Transverse colon (tissue), 4 donors: ENCODE measurements around the gene APMAP. TPM values are rescaled to one million over a fixed set of nuclear protein-coding genes. Genes with fewer than 3 reads are reported as not detected.
A peak's percentile ranks its signal among the peaks of the same experiment; 100 is the strongest.

ENCODE experiments used
- DNase-seq: peaks from one replicate; pipeline ENCODE4 v3.0.0-alpha.2; 2019
- H3K27ac ChIP-seq, 4 donors: fragments of 200-600 bp; sonication (generic); 2 replicates each; pipeline ENCODE4 v1.5.1; 2016 to 2018; ENCODE audit warnings: inconsistent platforms in 4 of 4
- H3K27me3 ChIP-seq: fragments of 200-600 bp; sonication (generic); 2 replicates; pipeline ENCODE4 v1.5.1; 2017; ENCODE audit warnings: inconsistent platforms
- H3K36me3 ChIP-seq, 4 donors: fragments of 200-600 bp; sonication (generic); 2 replicates each; pipeline ENCODE4 v1.5.1; 2017 to 2019; ENCODE audit warnings: inconsistent platforms in 4 of 4
- H3K4me1 ChIP-seq, 4 donors: fragments of 200-600 bp; sonication (generic); 2 replicates each; pipeline ENCODE4 v1.5.1; 2017 to 2020; ENCODE audit warnings: inconsistent platforms in 4 of 4
- H3K4me3 ChIP-seq, 4 donors: fragments of 200-600 bp; sonication (generic); 1 replicate in 1 of 4; 2 replicates in 3 of 4; pipeline versions ENCODE4 v1.5.1 to v1.6.1; 2017 to 2019; ENCODE audit warnings: inconsistent platforms in 4 of 4
- H3K9me3 ChIP-seq, 2 donors: fragments of 200-600 bp; sonication (generic); 2 replicates each; pipeline ENCODE4 v1.5.1; 2017 to 2019; ENCODE audit warnings: inconsistent platforms in 2 of 2
- EP300 ChIP-seq: sonication (generic); formaldehyde crosslinking; IDR thresholded peaks from one replicate; pipeline ENCODE4 v1.6.1; 2017; ENCODE audit warnings: antibody characterized with exemption, low read depth
- POLR2A ChIP-seq: fragments of 450-650 bp; IDR thresholded peaks from one replicate; pipeline ENCODE4 v1.6.1; 2016; ENCODE audit warnings: antibody characterized with exemption, mild to moderate bottlenecking, moderate library complexity
- POLR2AphosphoS5 ChIP-seq, 3 donors: sonication (generic); formaldehyde crosslinking; IDR thresholded peaks; one replicate each; pipeline ENCODE4 v1.6.1; 2016; ENCODE audit warnings: antibody characterized with exemption in 3 of 3
- WGBS, 2 donors: methylation state at CpG; one replicate each; pipeline ENCODE4 v1.1.5; 2018; ENCODE audit warnings: low coverage in 1 of 2; 5-methylcytosine and 5-hydroxymethylcytosine counted together
- in situ Hi-C, 4 donors: fragments of 200-750 bp; cut with MboI; loops; one replicate each; pipeline versions ENCODE4 v1.15.0 to v1.15.1; 2017; ENCODE audit warnings: low sequenced_read_pairs in 3 of 4, low pct_ligation_motif_present in 1 of 4, low pct_unique_long_range_greater_than_20kb in 1 of 4
- intact Hi-C: fragments of 100-400 bp; cut with DNase I; formaldehyde crosslinking; loops from one replicate; pipeline ENCODE4 v1.15.1; 2023; ENCODE audit warnings: low total_unique reads
- total RNA-seq, 4 donors: library from RNA; depleted of rRNA; stranded (reverse); fragments of >200 nt; gene quantifications; one replicate each; pipeline ENCODE4 v1.1.0, GENCODE V29; 2016
- TF ChIP-seq, protein P1 (sequence below), 5 experiments: fragments of 200-600 bp in 3 of 5; fragments of 450-650 bp in 2 of 5; sonication (generic) in 3 of 5; IDR thresholded peaks; 1 replicate in 2 of 5; 2 replicates in 3 of 5; pipeline ENCODE4 v1.5.1; 2016 to 2017; ENCODE audit warnings: antibody characterized with exemption in 5 of 5, inconsistent platforms in 3 of 5, mild to moderate bottlenecking in 2 of 5, moderate library complexity in 1 of 5

The APMAP gene
- total RNA-seq, 4 donors from 2014 or later = 14.9 to 88.6 (median 50.2) TPM

DNA sequence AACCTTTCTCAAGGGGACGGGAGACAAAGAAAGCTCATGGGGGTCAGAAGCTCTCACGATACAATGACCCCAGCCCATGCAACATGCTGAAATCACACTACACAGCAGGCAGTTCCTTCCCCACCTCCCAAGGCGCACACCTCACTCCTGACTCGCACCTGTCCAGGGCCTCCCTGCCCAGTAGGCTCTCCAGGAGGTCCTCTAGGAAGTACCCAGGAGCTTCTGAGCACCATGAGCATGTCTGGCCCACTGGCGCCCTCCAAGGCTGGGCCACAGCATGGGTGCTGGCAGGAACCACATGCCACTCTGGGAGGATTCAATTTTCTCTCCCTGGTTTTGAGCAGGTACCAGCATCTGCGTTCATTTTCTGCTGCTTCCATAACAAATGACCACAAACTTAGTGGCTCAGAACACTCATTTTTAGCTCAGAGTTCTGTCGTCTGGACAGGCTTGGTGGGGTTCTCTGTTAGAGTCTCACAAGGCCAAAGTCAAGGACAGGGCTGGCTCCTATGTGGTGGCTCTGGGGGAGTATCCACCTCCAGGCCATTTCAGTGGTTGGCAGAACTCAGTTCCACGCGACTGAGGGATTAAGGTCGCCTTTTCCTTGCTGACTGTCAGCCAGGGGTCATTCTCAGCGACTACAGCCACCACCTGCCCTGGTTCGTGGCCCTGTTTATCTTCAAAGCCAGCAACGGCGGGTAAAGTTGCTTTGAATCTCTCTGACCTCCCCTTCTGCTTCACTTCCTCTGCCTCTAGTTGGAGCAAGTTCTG lies 32.7 kb upstream of the APMAP start:
- WGBS, 2 donors = 93% methylated on average over 14 of the region's 14 CpGs; no CpG with 5 or more reads in 1 of the 2 donors
- no peaks in the 10 kb centered on the region for H3K9me3 ChIP-seq
- H3K36me3 ChIP-seq = no peaks in the 10 kb centered on the region
- peaks cover 0 to 11% (median 4%) of the 10 kb centered on the region in 4 donors for H3K4me1 ChIP-seq
- in situ Hi-C loops (no loop called here), intact Hi-C loops (loop anchor here (5.0 kb wide), 1 partner anchor 427 kb away; no protein-coding TSS in a partner anchor)
- H3K4me3 ChIP-seq = no peak overlapping the region
- TF ChIP-seq POLR2AphosphoS5 (IDR thresholded peaks at IDR 0.05) (no peak), POLR2A (no peak), EP300 (no peak)
- TF ChIP-seq, protein P1, sequence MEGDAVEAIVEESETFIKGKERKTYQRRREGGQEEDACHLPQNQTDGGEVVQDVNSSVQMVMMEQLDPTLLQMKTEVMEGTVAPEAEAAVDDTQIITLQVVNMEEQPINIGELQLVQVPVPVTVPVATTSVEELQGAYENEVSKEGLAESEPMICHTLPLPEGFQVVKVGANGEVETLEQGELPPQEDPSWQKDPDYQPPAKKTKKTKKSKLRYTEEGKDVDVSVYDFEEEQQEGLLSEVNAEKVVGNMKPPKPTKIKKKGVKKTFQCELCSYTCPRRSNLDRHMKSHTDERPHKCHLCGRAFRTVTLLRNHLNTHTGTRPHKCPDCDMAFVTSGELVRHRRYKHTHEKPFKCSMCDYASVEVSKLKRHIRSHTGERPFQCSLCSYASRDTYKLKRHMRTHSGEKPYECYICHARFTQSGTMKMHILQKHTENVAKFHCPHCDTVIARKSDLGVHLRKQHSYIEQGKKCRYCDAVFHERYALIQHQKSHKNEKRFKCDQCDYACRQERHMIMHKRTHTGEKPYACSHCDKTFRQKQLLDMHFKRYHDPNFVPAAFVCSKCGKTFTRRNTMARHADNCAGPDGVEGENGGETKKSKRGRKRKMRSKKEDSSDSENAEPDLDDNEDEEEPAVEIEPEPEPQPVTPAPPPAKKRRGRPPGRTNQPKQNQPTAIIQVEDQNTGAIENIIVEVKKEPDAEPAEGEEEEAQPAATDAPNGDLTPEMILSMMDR (IDR thresholded peaks at IDR 0.05) = no peak
- peak; percentile 5 for DNase-seq
- H3K27me3 ChIP-seq = no peaks in the 10 kb centered on the region
- no peak overlapping the region for H3K27ac ChIP-seq

DNA sequence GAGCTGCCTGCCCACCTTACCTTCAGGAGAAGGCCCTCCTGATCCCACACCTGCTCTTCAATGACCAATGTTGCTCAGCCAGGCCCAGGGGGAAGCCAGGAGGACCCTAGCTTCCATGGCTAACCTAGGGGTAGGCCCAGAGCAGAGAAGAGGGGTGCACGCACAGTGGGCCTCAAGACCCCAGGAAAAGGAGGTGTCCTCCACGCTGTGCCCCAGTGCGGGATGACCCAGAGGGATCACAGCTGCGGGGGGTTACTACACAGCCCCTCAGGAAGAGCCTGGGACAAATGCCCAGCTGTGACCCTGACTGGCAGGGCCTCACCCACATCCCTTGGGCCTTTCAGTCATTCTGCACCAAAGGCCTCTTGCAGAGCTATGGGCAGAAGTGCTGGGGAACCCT lies 31.6 kb upstream of the APMAP start:
- Histone ChIP-seq H3K27me3 (no peaks in the 10 kb centered on the region), H3K27ac (no peak overlapping the region), H3K4me1 (peaks cover 0 to 11% (median 4%) of the 10 kb centered on the region in 4 donors), H3K4me3 (no peak overlapping the region), H3K9me3 (no peaks in the 10 kb centered on the region), H3K36me3 (no peaks in the 10 kb centered on the region)
- TF ChIP-seq POLR2A = no peak
- TF ChIP-seq, protein P1 (IDR thresholded peaks at IDR 0.05) = no peak
- no peak for TF ChIP-seq EP300
- TF ChIP-seq POLR2AphosphoS5 (IDR thresholded peaks at IDR 0.05) = no peak
- intact Hi-C loops (no loop called here), in situ Hi-C loops (loop anchor here in 1 of 4 donors (25.0 kb wide), 1 partner anchor 138 kb away; no protein-coding TSS in a partner anchor)
- WGBS, 2 donors = 82% methylated on average over 3 of the region's 4 CpGs; no CpG with 5 or more reads in 1 of the 2 donors
- peak; percentile 3 for DNase-seq

DNA sequence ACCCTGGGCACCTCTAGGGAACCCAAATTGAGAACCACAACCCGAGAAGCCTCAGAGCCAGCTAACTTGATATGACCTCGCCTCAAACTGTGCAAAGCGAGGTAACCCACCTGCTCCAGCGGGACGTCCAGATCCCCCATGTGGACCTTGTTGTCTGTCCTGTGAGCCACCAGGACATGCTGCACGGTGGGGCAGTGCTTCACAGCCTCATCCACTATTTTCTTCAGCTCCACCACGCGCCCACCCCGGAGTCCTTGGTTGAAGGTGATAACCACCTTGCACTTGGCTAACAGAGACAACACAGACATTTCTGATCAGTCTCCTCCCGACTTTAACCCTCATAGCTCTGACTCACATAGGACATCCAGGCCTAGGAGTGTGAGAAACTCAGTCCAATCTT lies 30.8 kb upstream of the APMAP start:
- peak; percentile 7 for DNase-seq
- Histone ChIP-seq H3K27me3 (no peaks in the 10 kb centered on the region), H3K36me3 (no peaks in the 10 kb centered on the region), H3K9me3 (no peaks in the 10 kb centered on the region), H3K4me1 (peaks cover 0 to 11% (median 4%) of the 10 kb centered on the region in 4 donors), H3K27ac (no peak overlapping the region), H3K4me3 (no peak overlapping the region)
- intact Hi-C loops = no loop called here
- WGBS, 2 donors = 70 to 90% methylated on average over 2 to 9 of the region's 10 CpGs
- in situ Hi-C loops = loop anchor here in 1 of 4 donors (25.0 kb wide), 1 partner anchor 139 kb away; no protein-coding TSS in a partner anchor
- TF ChIP-seq POLR2A (no peak), POLR2AphosphoS5 (IDR thresholded peaks at IDR 0.05) (no peak), EP300 (no peak)

DNA sequence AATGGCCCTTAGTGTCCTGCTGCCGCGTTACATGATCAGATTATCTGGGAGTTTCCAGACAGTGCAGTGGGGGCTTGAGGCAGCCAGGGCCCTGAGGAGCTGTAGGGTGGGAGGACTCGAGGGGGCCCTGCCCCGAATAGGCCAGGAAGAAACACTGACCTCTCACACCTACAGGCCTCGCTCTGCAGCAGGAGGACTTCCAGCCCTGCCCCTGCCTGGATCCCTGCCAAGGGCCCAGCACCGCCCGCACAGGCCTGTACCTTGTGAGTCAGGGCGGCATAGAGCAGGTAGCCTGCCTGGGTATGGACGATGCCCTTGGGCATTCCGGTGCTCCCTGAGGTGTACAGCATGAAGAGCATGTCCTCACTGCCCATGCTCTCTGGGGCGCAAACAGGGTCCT lies 30.1 kb upstream of the APMAP start:
- in situ Hi-C loops = loop anchor here in 1 of 4 donors (25.0 kb wide), 1 partner anchor 140 kb away; no protein-coding TSS in a partner anchor
- WGBS, 2 donors = 50 to 64% methylated on average over 3 to 11 of the region's 11 CpGs
- no peak overlapping the region for H3K4me3 ChIP-seq

DNA sequence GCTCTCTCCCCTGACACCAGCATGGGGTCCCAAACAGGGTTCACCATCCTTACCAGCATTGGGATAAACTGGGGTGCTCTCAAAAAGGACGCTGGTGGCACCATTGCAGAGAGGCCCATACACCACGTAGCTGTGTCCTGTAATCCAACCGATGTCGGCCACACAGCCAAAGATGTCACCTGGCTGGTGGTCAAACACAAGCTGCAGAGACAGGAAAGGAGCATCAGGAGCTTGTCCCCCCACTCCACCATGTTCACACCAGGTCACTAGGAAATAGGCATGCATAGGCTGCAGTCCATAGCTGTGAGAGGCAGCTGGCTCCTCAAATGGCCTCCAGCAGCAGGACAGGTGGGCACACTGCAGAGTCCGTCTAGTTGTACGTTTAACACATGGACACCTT lies 28.8 kb upstream of the APMAP start:
- no peaks in the 10 kb centered on the region for H3K27me3 ChIP-seq
- 90 to 99% methylated on average over 2 to 5 of the region's 6 CpGs for WGBS, 2 donors
- no peak overlapping the region for H3K27ac ChIP-seq
- H3K9me3 ChIP-seq = no peaks in the 10 kb centered on the region
- intact Hi-C loops = no loop called here
- H3K4me1 ChIP-seq = peaks cover 0 to 19% (median 8%) of the 10 kb centered on the region in 4 donors
- TF ChIP-seq, protein P1 (IDR thresholded peaks at IDR 0.05) = no peak
- TF ChIP-seq POLR2A = no peak
- TF ChIP-seq EP300 = no peak
- TF ChIP-seq POLR2AphosphoS5 (IDR thresholded peaks at IDR 0.05) = no peak
- H3K36me3 ChIP-seq = no peaks in the 10 kb centered on the region
- in situ Hi-C loops = loop anchor here in 1 of 4 donors (25.0 kb wide), 1 partner anchor 141 kb away; no protein-coding TSS in a partner anchor
- no peak overlapping the region for H3K4me3 ChIP-seq
- peak; percentile 4 for DNase-seq

More for the DNA sequence above, 30.1 kb upstream of the APMAP start:
- no peaks in the 10 kb centered on the region for H3K27me3 ChIP-seq
- no peak overlapping the region for H3K27ac ChIP-seq
- peak; percentile 88 for DNase-seq
- no peaks in the 10 kb centered on the region for H3K36me3 ChIP-seq
- no peaks in the 10 kb centered on the region for H3K9me3 ChIP-seq
- intact Hi-C loops = no loop called here
- peak in 1 of 3 donors; percentile 52 for TF ChIP-seq POLR2AphosphoS5 (IDR thresholded peaks at IDR 0.05)
- no peak for TF ChIP-seq POLR2A
- H3K4me1 ChIP-seq = peaks cover 0 to 13% (median 5%) of the 10 kb centered on the region in 4 donors
